Ecto neural progenitor cell (in vitro differentiated cells): Measurements from ENCODE around the gene WDR45.

Experiments
- DNase-seq: peaks from one replicate; pipeline ENCODE4 v3.0.0-alpha.2; 2018; ENCODE audit warnings: low spot score

WDR45 gene

DNA sequence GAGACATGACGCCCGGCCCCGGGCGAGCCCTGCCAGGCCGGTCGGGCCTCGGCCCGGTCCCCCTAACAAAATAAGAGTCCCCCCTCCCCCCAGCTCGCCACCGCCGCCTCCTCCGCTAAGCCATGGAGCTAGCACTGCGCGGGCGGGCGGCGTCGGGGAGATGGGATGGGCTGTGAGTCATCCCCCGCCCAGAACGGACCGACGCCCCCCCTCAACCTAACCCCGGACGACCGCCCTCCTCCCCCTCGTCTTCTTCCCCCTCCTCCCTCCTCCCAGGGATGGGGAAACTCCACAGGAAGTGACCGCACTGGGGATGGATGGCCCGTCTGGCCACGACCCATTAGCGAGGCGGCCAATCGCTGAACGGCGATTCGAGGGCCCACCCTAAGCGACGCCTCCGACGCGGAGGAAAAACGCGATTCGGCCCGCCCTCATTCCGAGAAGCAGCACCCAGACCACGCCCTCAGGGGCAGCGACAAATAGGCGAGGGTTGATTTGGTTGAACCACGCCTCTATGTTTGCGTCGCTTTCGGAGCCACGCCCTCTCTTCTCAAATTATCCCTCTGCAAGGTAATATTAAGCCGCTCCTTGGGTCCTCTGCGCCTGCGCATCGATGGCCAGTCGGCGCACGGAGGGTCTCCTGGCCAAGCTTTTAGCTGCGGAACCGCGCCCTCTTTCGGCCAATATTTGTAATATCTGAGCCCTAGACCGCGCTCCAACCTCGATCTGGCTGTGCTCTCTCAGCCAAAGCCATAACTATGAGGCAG is 36.3 kb downstream of the WDR45 start, which contains the start of gene TFE3:
Gene TFE3 (minus strand): TSS at position 138 of the 767 bp plus-strand sequence. CDS start 131 bp downstream, at position 7.
- peak; percentile 96 for DNase-seq

DNA sequence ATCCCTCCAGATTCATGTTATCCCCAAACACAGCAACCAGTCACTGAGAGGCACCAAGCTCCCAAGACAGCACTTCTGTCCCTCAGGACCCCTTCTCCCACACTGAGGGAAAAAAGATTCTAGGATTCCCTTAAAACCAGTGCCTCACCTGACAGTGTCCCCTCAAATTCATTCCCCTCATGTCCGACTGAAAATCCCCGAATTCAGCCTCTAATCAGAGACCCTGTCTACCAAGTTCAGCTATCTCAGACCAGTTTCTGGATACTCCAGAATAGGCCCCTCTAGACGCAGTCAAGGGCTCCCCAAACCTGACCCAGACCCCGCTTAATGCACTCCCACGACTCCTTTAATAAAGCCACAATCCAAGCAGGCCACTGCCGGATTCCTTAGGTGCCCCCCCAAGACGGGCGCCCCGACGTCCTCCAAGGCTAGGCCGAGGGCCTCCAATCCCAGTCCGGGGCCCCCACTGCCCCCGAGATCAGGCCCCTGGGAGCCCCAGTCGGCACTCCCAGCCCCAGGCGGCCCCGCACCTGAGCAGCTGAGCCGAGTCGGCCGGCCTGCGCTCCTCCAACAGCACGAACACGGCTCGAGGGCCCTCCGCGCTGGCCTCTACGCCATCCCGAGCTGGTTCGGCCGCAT is 37.0 kb downstream of the WDR45 start:
- no peak for DNase-seq

DNA sequence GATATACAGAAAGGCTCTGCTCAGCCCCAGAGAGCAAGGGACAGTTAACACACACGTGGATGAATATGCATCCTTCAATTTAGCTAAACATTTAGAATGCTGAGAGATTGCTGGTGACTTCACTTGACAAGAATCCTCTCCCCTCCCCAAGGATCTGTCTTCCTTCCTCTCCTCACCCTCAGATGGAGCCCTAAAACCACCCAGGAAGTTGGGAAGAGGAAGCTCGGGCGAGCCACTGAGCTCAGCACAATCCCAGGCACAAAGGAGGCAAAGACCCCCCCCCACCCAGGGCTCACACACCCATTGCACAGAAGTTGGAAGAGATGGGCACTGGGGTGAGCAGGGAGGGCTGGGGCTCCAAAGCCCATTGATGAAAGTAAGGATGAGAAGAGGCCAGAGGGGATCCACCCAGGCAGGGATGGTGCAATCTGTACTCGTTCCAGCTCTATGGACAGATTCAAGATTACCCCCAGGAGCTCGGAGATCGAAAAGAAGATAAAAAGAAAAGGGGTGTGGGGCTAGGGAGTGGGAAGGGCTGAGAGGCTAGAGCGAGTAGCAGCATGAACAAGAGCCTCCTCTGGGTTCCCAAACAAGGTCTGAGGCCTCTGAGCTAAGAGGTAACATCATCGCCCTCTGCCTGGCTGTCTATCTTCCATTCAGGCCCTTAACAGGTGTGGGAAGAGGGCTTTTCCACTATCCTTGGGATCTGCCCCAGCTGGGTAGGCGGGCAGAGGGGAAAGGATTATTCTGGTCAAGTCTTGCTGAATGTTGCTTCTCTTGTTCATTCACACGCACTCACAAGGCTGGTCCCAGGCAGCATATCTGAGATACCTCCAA is 37.7 kb downstream of the WDR45 start:
- DNase-seq = no peak

DNA sequence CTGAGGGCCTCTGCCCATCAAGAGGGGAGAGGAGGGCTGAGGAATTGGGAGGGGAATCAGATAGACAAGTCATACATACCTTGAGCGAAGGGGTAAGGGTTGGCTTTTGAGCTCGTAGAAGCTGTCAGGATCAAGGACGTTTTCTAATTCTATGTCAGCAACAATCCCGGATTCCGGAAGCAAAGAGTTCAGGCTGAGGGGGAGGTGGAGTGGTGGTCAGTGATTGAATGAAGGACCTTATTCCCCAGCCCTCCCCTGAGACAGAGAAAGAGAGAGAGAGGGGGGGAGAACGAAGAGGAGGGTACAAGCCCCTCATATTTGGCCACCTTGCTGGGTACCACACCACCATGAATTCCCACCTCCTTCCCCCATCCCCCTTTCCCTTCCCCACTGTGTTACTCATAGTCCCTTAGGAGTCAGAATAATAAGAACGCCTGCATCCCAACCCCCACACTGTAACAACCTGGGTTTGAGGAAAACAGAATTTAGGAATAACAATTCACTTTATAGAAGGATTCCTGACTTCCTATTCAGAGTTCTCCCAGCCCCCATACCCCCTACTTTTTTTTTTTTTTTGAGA is 39.2 kb downstream of the WDR45 start:
- no peak for DNase-seq

DNA sequence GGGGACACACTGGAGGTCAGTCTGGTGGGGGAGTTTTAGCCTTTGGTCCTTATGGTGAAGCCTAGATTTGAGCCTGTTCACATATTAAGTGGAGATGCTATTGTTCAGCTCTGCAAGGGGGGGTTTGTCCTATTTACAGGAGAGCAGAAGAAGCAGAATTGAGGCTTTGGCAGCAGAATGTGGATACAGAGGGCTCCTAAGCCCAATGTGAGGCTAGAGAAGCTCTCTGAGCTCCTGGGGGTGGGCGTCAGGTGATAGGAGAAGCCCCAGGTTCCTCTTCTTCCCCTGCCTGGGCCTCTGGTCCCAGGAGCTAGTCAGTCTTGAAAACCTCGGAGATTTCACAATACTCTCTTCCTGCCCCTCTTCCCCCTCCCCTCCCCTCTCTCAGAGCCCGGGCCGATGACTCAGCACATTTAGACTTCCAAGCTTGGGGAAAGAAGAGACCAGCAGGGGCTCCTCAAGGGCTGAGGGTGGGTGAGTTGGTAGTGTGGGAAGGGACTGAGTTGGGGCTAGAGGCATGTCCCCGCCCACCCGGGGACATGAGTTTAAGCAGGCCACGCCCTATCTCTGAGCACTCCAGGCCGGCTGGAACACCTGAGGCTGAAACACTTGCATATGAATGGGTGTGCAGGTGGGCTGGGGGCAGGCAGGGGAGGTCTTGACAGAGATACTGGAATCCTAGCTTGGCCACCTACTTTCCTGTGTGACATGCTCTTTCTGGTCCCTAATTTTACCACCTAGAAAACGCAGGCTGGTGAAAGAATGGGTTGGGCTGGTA is 39.9 kb downstream of the WDR45 start:
- DNase-seq = peak; percentile 80

DNA sequence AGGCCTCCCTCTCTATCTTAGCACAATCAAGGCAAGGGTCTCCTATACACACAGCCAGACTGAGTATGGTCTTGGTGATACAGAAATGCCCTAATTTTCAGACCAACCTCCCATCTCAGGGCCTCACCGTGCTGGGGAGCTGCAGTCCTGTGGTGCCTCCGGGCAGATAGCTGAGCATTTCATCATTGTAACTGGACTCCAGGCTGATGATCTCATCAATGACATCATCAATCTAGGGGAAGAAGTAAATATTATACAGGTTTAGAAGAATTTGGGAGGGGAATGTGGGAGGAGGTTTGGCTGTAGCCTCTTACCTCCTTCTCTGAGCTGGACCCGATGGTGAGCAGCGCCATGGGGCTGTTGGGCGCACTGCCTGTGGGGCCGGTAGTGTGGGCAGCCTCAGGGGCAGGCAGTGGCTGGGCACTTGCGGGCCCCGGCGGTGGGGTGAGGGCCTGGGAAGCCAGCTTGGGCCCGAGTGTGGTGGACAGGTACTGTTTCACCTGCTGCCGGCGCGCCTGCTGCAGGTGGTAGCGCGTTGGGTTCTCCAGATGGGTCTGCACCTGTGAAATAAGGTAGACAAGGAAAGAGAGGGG is 41.7 kb downstream of the WDR45 start:
- no peak for DNase-seq

DNA sequence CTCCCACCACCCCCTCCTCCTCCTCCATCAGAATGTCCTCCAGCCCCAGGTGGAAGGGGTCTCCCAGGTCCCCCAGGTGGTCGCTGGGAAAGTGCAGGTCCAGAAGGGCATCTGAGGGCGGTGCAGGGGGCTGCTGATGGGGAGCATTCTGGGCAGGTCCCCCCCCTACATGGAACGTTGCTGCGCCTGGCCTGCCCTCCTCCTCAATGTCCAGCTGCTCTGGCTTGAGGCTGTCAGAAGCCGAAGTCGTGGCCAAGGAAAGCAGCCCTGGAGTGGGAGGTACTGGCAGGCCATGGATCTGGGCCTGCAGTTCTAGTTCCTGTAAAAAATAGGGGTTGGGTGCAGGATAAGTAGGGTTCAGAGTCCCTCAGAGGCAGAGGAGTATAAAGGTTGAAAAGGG is 49.4 kb downstream of the WDR45 start:
- no peak for DNase-seq

DNA sequence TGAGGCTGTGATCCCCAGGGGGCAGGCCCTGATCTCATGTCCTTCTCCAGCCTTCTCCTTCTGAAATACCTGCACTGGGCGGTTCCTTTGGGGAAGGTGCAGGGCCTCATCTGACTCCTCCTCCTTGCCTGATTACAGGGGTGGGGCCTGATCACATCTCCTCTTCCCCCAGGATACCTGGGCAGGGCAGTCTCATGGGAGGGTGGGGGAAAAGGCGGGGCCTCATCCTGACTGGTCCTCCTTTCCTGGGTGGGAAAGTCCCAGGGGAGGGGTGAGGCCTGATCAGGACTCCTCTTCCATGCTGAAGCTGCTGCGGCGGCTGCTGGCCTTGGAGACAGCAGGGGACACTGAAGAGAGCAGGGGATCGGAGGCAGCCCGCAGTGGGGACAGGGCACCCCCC is 49.8 kb downstream of the WDR45 start:
- no peak for DNase-seq
